ENCODE measurements around the gene SYT2.
"Not testable (repeated sequence)": the region's sequence is repeated elsewhere in the genome, so short reads cannot be mapped to it uniquely, and the experiment has no call there.

SYT2 gene

GRCh38 chr1:202624088-202624780, 86.0 kb downstream of the SYT2 start:
- Histone ChIP-seq H3K36me3 (ENCODE audit: control insufficient read depth, insufficient read depth, low read length) (no peaks in the 10 kb centered on the region), H3K4me3 (ENCODE audit: low read length) (no peak overlapping the region), H3K27me3 (ENCODE audit: control insufficient read depth, insufficient read depth, low read length) (peaks cover 6% of the 10 kb centered on the region), H3K9ac (ENCODE audit: low read length) (no peak overlapping the region), H3K9me3 (ENCODE audit: control insufficient read depth, low read length) (no peaks in the 10 kb centered on the region), H3K4me1 (ENCODE audit: control insufficient read depth, insufficient read depth, low read length) (peaks cover 11% of the 10 kb centered on the region)

GRCh38 chr1:202623476-202623875, 86.8 kb downstream of the SYT2 start:
- not testable (repeated sequence) for H3K9ac ChIP-seq (ENCODE audit: low read length); H3K4me3 ChIP-seq (ENCODE audit: low read length)
- H3K4me1 ChIP-seq (ENCODE audit: control insufficient read depth, insufficient read depth, low read length) = peaks cover 19% of the 10 kb centered on the region

GRCh38 chr1:202623075-202623474, 87.2 kb downstream of the SYT2 start:
- no peak overlapping the region for H3K4me3 ChIP-seq (ENCODE audit: low read length)
- H3K27me3 ChIP-seq (ENCODE audit: control insufficient read depth, insufficient read depth, low read length) = peaks cover 6% of the 10 kb centered on the region
- H3K9ac ChIP-seq (ENCODE audit: low read length) = no peak overlapping the region
- H3K36me3 ChIP-seq (ENCODE audit: control insufficient read depth, insufficient read depth, low read length) = no peaks in the 10 kb centered on the region
- peaks cover 21% of the 10 kb centered on the region for H3K4me1 ChIP-seq (ENCODE audit: control insufficient read depth, insufficient read depth, low read length)
- no peaks in the 10 kb centered on the region for H3K9me3 ChIP-seq (ENCODE audit: control insufficient read depth, low read length)

More at GRCh38 chr1:202623476-202623875, 86.8 kb downstream of the SYT2 start:
- not testable (repeated sequence) for H3K36me3 ChIP-seq (ENCODE audit: control insufficient read depth, insufficient read depth, low read length); H3K27me3 ChIP-seq (ENCODE audit: control insufficient read depth, insufficient read depth, low read length); H3K9me3 ChIP-seq (ENCODE audit: control insufficient read depth, low read length)

- Histone ChIP-seq H3K4me1 (ENCODE audit: control insufficient read depth, insufficient read depth, low read length) (peaks cover 21% of the 10 kb centered on the region), H3K4me3 (ENCODE audit: low read length) (no peak overlapping the region), H3K27me3 (ENCODE audit: control insufficient read depth, insufficient read depth, low read length) (peaks cover 5% of the 10 kb centered on the region)
These were observed 87.9 kb downstream of the SYT2 start for GRCh38 chr1:202622388-202622787.

GRCh38 chr1:202621446-202621845, 88.8 kb downstream of the SYT2 start:
- Histone ChIP-seq H3K4me1 (ENCODE audit: control insufficient read depth, insufficient read depth, low read length) (peaks cover 21% of the 10 kb centered on the region), H3K36me3 (ENCODE audit: control insufficient read depth, insufficient read depth, low read length) (no peaks in the 10 kb centered on the region), H3K4me3 (ENCODE audit: low read length) (no peak overlapping the region), H3K9me3 (ENCODE audit: control insufficient read depth, low read length) (no peaks in the 10 kb centered on the region), H3K27me3 (ENCODE audit: control insufficient read depth, insufficient read depth, low read length) (no peaks in the 10 kb centered on the region), H3K9ac (ENCODE audit: low read length) (no peak overlapping the region)

More at GRCh38 chr1:202622388-202622787, 87.9 kb downstream of the SYT2 start:
- H3K36me3 ChIP-seq (ENCODE audit: control insufficient read depth, insufficient read depth, low read length) = no peaks in the 10 kb centered on the region
- no peak overlapping the region for H3K9ac ChIP-seq (ENCODE audit: low read length)
- no peaks in the 10 kb centered on the region for H3K9me3 ChIP-seq (ENCODE audit: control insufficient read depth, low read length)

- not testable (repeated sequence) for H3K36me3 ChIP-seq (ENCODE audit: control insufficient read depth, insufficient read depth, low read length); H3K9ac ChIP-seq (ENCODE audit: low read length); H3K27me3 ChIP-seq (ENCODE audit: control insufficient read depth, insufficient read depth, low read length); H3K9me3 ChIP-seq (ENCODE audit: control insufficient read depth, low read length); H3K4me3 ChIP-seq (ENCODE audit: low read length)
- peaks cover 21% of the 10 kb centered on the region for H3K4me1 ChIP-seq (ENCODE audit: control insufficient read depth, insufficient read depth, low read length)
These were observed 90.2 kb downstream of the SYT2 start for GRCh38 chr1:202620036-202620435.

GRCh38 chr1:202619505-202619904, 90.7 kb downstream of the SYT2 start:
- Histone ChIP-seq H3K9me3 (ENCODE audit: control insufficient read depth, low read length) (no peaks in the 10 kb centered on the region), H3K9ac (ENCODE audit: low read length) (no peak overlapping the region), H3K4me1 (ENCODE audit: control insufficient read depth, insufficient read depth, low read length) (peaks cover 21% of the 10 kb centered on the region), H3K4me3 (ENCODE audit: low read length) (no peak overlapping the region), H3K27me3 (ENCODE audit: control insufficient read depth, insufficient read depth, low read length) (no peaks in the 10 kb centered on the region), H3K36me3 (ENCODE audit: control insufficient read depth, insufficient read depth, low read length) (no peaks in the 10 kb centered on the region)

- H3K9ac ChIP-seq (ENCODE audit: low read length); H3K9me3 ChIP-seq (ENCODE audit: control insufficient read depth, low read length); H3K4me3 ChIP-seq (ENCODE audit: low read length); H3K36me3 ChIP-seq (ENCODE audit: control insufficient read depth, insufficient read depth, low read length); H3K27me3 ChIP-seq (ENCODE audit: control insufficient read depth, insufficient read depth, low read length): not testable (repeated sequence)
- H3K4me1 ChIP-seq (ENCODE audit: control insufficient read depth, insufficient read depth, low read length) = peaks cover 21% of the 10 kb centered on the region
These were observed 91.2 kb downstream of the SYT2 start for GRCh38 chr1:202619012-202619411.

- H3K9ac ChIP-seq (ENCODE audit: low read length) = no peak overlapping the region
- no peaks in the 10 kb centered on the region for H3K9me3 ChIP-seq (ENCODE audit: control insufficient read depth, low read length)
- H3K4me1 ChIP-seq (ENCODE audit: control insufficient read depth, insufficient read depth, low read length) = peaks cover 21% of the 10 kb centered on the region
- no peaks in the 10 kb centered on the region for H3K36me3 ChIP-seq (ENCODE audit: control insufficient read depth, insufficient read depth, low read length)
- H3K4me3 ChIP-seq (ENCODE audit: low read length) = no peak overlapping the region
- no peaks in the 10 kb centered on the region for H3K27me3 ChIP-seq (ENCODE audit: control insufficient read depth, insufficient read depth, low read length)
These were observed 93.8 kb downstream of the SYT2 start for GRCh38 chr1:202616355-202616915.

- Histone ChIP-seq H3K9me3 (ENCODE audit: control insufficient read depth, low read length) (no peaks in the 10 kb centered on the region), H3K9ac (ENCODE audit: low read length) (no peak overlapping the region), H3K36me3 (ENCODE audit: control insufficient read depth, insufficient read depth, low read length) (no peaks in the 10 kb centered on the region), H3K27me3 (ENCODE audit: control insufficient read depth, insufficient read depth, low read length) (no peaks in the 10 kb centered on the region), H3K4me1 (ENCODE audit: control insufficient read depth, insufficient read depth, low read length) (peaks cover 21% of the 10 kb centered on the region), H3K4me3 (ENCODE audit: low read length) (no peak overlapping the region)
These were observed 94.5 kb downstream of the SYT2 start for GRCh38 chr1:202615501-202616354.

- not testable (repeated sequence) for H3K36me3 ChIP-seq (ENCODE audit: control insufficient read depth, insufficient read depth, low read length); H3K4me3 ChIP-seq (ENCODE audit: low read length); H3K9ac ChIP-seq (ENCODE audit: low read length); H3K9me3 ChIP-seq (ENCODE audit: control insufficient read depth, low read length); H3K27me3 ChIP-seq (ENCODE audit: control insufficient read depth, insufficient read depth, low read length)
- peaks cover 21% of the 10 kb centered on the region for H3K4me1 ChIP-seq (ENCODE audit: control insufficient read depth, insufficient read depth, low read length)
These were observed 95.1 kb downstream of the SYT2 start for GRCh38 chr1:202615208-202615500.
